Posterior cingulate gyrus (tissue), 11 donors: ENCODE measurements around the gene EDN2.
A peak's percentile ranks its signal among the peaks of the same experiment; 100 is the strongest.

ENCODE experiments used
- DNase-seq, 10 donors: peaks; one replicate each; pipeline versions ENCODE4 v3.0.0 to v3.0.0-alpha.2; 2020 to 2021; ENCODE audit warnings: mixed read lengths in 3 of 10
- intact Hi-C: fragments of 100-400 bp; cut with DNase I; formaldehyde crosslinking; loops from one replicate; pipeline ENCODE4 v1.15.1; 2023

The EDN2 gene

GRCh38 chr1:41474490-41475271, 9.8 kb downstream of the EDN2 start:
- DNase-seq: peak in 4 of 10 donors; percentile 28 to 58 (median 54)
- intact Hi-C loops: no loop called here

- DNase-seq: no peak
- intact Hi-C loops: no loop called here
Observed at GRCh38 chr1:41473738-41474362, 10.6 kb downstream of the EDN2 start.

- intact Hi-C loops: no loop called here
Observed at GRCh38 chr1:41471658-41472057, 12.8 kb downstream of the EDN2 start.

GRCh38 chr1:41469706-41470105, 14.8 kb downstream of the EDN2 start:
- DNase-seq: no peak
- intact Hi-C loops: no loop called here

More at GRCh38 chr1:41471658-41472057, 12.8 kb downstream of the EDN2 start:
- DNase-seq: no peak

GRCh38 chr1:41468122-41468762, 16.2 kb downstream of the EDN2 start:
- peak in 1 of 10 donors; percentile 35 for DNase-seq
- intact Hi-C loops: no loop called here

GRCh38 chr1:41467673-41468072, 16.8 kb downstream of the EDN2 start:
- intact Hi-C loops: no loop called here
- DNase-seq: peak in 1 of 10 donors; percentile 57

GRCh38 chr1:41466146-41466545, 18.3 kb downstream of the EDN2 start:
- intact Hi-C loops: no loop called here
- DNase-seq: peak in 1 of 10 donors; percentile 49

GRCh38 chr1:41465741-41466140, 18.7 kb downstream of the EDN2 start:
- no peak for DNase-seq
- intact Hi-C loops: no loop called here

- no peak for DNase-seq
- intact Hi-C loops: no loop called here
Observed at GRCh38 chr1:41464885-41465284, 19.6 kb downstream of the EDN2 start.

- intact Hi-C loops: no loop called here
- peak in 1 of 10 donors; percentile 34 for DNase-seq
Observed at GRCh38 chr1:41463516-41463915, 21.0 kb downstream of the EDN2 start.

- intact Hi-C loops: no loop called here
- DNase-seq: peak in 1 of 10 donors; percentile 10
Observed at GRCh38 chr1:41462680-41463004, 21.8 kb downstream of the EDN2 start.

GRCh38 chr1:41461790-41462679, 22.4 kb downstream of the EDN2 start:
- peak in 1 of 10 donors; percentile 3 for DNase-seq
- intact Hi-C loops: no loop called here

- DNase-seq: peak in 1 of 10 donors; percentile 64
- intact Hi-C loops: no loop called here
Observed at GRCh38 chr1:41456847-41457540, 27.5 kb downstream of the EDN2 start.

GRCh38 chr1:41455479-41456332, 28.8 kb downstream of the EDN2 start:
- DNase-seq: peak in 4 of 10 donors; percentile 31 to 85 (median 60)
- intact Hi-C loops: no loop called here

GRCh38 chr1:41454406-41454805, 30.1 kb downstream of the EDN2 start:
- DNase-seq: peak; percentile 72 to 97 (median 80)
- intact Hi-C loops: loop anchor here (5.0 kb wide), 1 partner anchor 63 kb away; no protein-coding TSS in a partner anchor

GRCh38 chr1:41452704-41453290, 31.7 kb downstream of the EDN2 start:
- intact Hi-C loops: loop anchor here (5.0 kb wide), 1 partner anchor 65 kb away; no protein-coding TSS in a partner anchor

GRCh38 chr1:41450747-41451285, 33.7 kb downstream of the EDN2 start:
- peak in 1 of 10 donors; percentile 56 for DNase-seq
- intact Hi-C loops: loop anchor here (5.0 kb wide), 1 partner anchor 66 kb away; no protein-coding TSS in a partner anchor

More at GRCh38 chr1:41452704-41453290, 31.7 kb downstream of the EDN2 start:
- DNase-seq: peak in 1 of 10 donors; percentile 6

GRCh38 chr1:41449326-41449921, 35.1 kb downstream of the EDN2 start:
- intact Hi-C loops: no loop called here
- peak in 1 of 10 donors; percentile 74 for DNase-seq
